B cell (primary cell): ENCODE results near the gene C2orf92. TPM values are rescaled to one million over a fixed set of nuclear protein-coding genes. Genes with fewer than 3 reads are reported as not detected.

Source experiments
- ATAC-seq: fragments of 200-7000 bp; cut with Tn5 transposase; one replicate; pipeline ENCODE4 v1.10.0; 2021; ENCODE audit warnings: low read depth, mild to moderate bottlenecking, moderate number of reproducible peaks, moderate library complexity
- CTCF ChIA-PET: fragments of 350-600 bp; sonication (Branson Sonifier 250); formaldehyde crosslinking; loops from one replicate; lab custom pipeline; 2021; ENCODE audit warnings: antibody characterized with exemption, inconsistent platforms; lab: Charles Lee
- POLR2A ChIA-PET: fragments of 350-600 bp; sonication (Branson Sonifier 250); formaldehyde crosslinking; loops from one replicate; lab custom pipeline; 2021; ENCODE audit warnings: antibody characterized with exemption; lab: Charles Lee
- DNase-seq: peaks from one replicate; pipeline ENCODE4 v3.0.0; 2013
- H2AFZ ChIP-seq: 2 replicates; pipeline ENCODE4 v1.6.1; 2012; ENCODE audit warnings: mild to moderate bottlenecking, low read depth, low read length; ENCODE audit not compliant: insufficient read depth, poor library complexity, severe bottlenecking
- H3K27ac ChIP-seq, 2 donors: 1 replicate in 1 of 2; 2 replicates in 1 of 2; pipeline ENCODE4 v1.5.1; 2012 to 2013; ENCODE audit warnings: low read length in 2 of 2, mild to moderate bottlenecking in 2 of 2, moderate library complexity in 1 of 2
- H3K27me3 ChIP-seq, 4 experiments: fragments of 200-600 bp in 1 of 4; sonication (generic) in 1 of 4; replicated peaks in 1 of 4; 1 replicate in 2 of 4; 2 replicates in 2 of 4; pipeline versions ENCODE4 v1.6.1 to v1.7.0; 2013 to 2016; ENCODE audit warnings: low read length in 3 of 4, mild to moderate bottlenecking in 2 of 4, mixed read lengths in 1 of 4, moderate library complexity in 1 of 4; ENCODE audit not compliant: insufficient read depth in 4 of 4, control insufficient read depth in 3 of 4; ENCODE audit errors: control extremely low read depth in 1 of 4
- H3K36me3 ChIP-seq, 2 experiments: replicated peaks in 1 of 2; 1 replicate in 1 of 2; 2 replicates in 1 of 2; pipeline versions ENCODE4 v1.6.1 to v1.7.1; 2013; ENCODE audit warnings: low read length in 1 of 2; ENCODE audit not compliant: insufficient read depth in 2 of 2, control insufficient read depth in 1 of 2; ENCODE audit errors: control extremely low read depth in 1 of 2, extremely low read depth in 1 of 2
- H3K4me1 ChIP-seq, 2 donors: fragments of 200-600 bp in 1 of 2; sonication (generic) in 1 of 2; 1 replicate in 1 of 2; 2 replicates in 1 of 2; pipeline versions ENCODE4 v1.5.1 to v1.6.1; 2013 to 2017; ENCODE audit warnings: low read length in 2 of 2; ENCODE audit not compliant: control insufficient read depth in 2 of 2, insufficient read depth in 2 of 2
- H3K4me2 ChIP-seq: replicated peaks from 2 replicates; pipeline ENCODE3; 2012; ENCODE audit warnings: mild to moderate bottlenecking, low read depth, low read length; ENCODE audit not compliant: poor library complexity, severe bottlenecking
- H3K4me3 ChIP-seq, 5 experiments: fragments of 200-600 bp in 1 of 5; sonication (generic) in 1 of 5; 1 replicate in 3 of 5; 2 replicates in 2 of 5; pipeline versions ENCODE4 v1.5.1 to v1.7.0; 2011 to 2016; ENCODE audit warnings: low read length in 4 of 5, mild to moderate bottlenecking in 4 of 5, low read depth in 2 of 5, control low read depth in 1 of 5, moderate library complexity in 1 of 5; ENCODE audit not compliant: insufficient read depth in 1 of 5; ENCODE audit errors: control extremely low read depth in 1 of 5, extremely low read depth in 1 of 5
- H3K79me2 ChIP-seq: fragments of 200-600 bp; sonication (generic); one replicate; pipeline ENCODE4 v1.6.0; 2016; ENCODE audit warnings: low read length; ENCODE audit not compliant: control insufficient read depth, insufficient read depth
- H3K9ac ChIP-seq: fragments of 200-600 bp; sonication (generic); 2 replicates; pipeline ENCODE4 v1.6.1; 2017; ENCODE audit warnings: mild to moderate bottlenecking, low read length, moderate library complexity
- H3K9me3 ChIP-seq, 3 donors: one replicate each; pipeline versions ENCODE4 v1.6.1 to v1.7.1; 2013; ENCODE audit warnings: low read length in 2 of 3; ENCODE audit not compliant: control insufficient read depth in 2 of 3, insufficient read depth in 1 of 3; ENCODE audit errors: control extremely low read depth in 1 of 3
- H4K20me1 ChIP-seq: 2 replicates; pipeline ENCODE4 v1.6.0; 2012; ENCODE audit warnings: mild to moderate bottlenecking, low read length; ENCODE audit not compliant: insufficient read depth, control insufficient read depth, poor library complexity, severe bottlenecking
- H3K27ac Mint-ChIP-seq: one replicate; pipeline ENCODE4 v1.8.0; 2021; ENCODE audit warnings: mixed read lengths
- H3K27me3 Mint-ChIP-seq: one replicate; pipeline ENCODE4 v1.8.0; 2021; ENCODE audit warnings: mixed read lengths
- H3K4me1 Mint-ChIP-seq: one replicate; pipeline ENCODE4 v1.8.0; 2021; ENCODE audit warnings: mixed read lengths
- H3K4me3 Mint-ChIP-seq: one replicate; pipeline ENCODE4 v1.8.0; 2021; ENCODE audit warnings: mixed read lengths
- H3K9me3 Mint-ChIP-seq: one replicate; pipeline ENCODE4 v1.8.0; 2022; ENCODE audit warnings: mixed read lengths; ENCODE audit not compliant: insufficient read depth
- CTCF ChIP-seq: fragments of 200-600 bp; IDR thresholded peaks from one replicate; pipeline ENCODE4 v1.8.0; 2022; ENCODE audit warnings: antibody characterized with exemption, mild to moderate bottlenecking
- EZH2 ChIP-seq: IDR thresholded peaks from 2 replicates; pipeline ENCODE4 v1.6.1; 2012; ENCODE audit warnings: borderline replicate concordance, low read depth, mild to moderate bottlenecking, moderate library complexity, low read length; ENCODE audit not compliant: insufficient read depth, poor library complexity, severe bottlenecking
- WGBS: methylation state at CpG from one replicate; pipeline ENCODE4 v1.1.5; 2013; ENCODE audit warnings: missing lambda C conversion rate; ENCODE audit not compliant: insufficient coverage; 5-methylcytosine and 5-hydroxymethylcytosine counted together
- intact Hi-C: fragments of 100-400 bp; cut with micrococcal nuclease; formaldehyde crosslinking; loops from one replicate; pipeline ENCODE4 v1.10.0; 2022
- polyA plus RNA-seq: library from polyadenylated mRNA; depleted of rRNA; stranded (reverse); fragments of >200 nt; gene quantifications from 2 replicates; pipeline ENCODE4 v1.2.3, GENCODE V29; 2012
- total RNA-seq, 2 donors: library from RNA; stranded (reverse); fragments of 120-200 nt in 1 of 2; gene quantifications; 1 replicate in 1 of 2; 2 replicates in 1 of 2; pipeline versions ENCODE4 v1.2.3 to v1.2.4, GENCODE V29; 2013 to 2022

C2orf92 gene
- total and polyA plus RNA-seq, 2 donors (not counting 1 experiment from before 2014, with no cell fraction given): 15.3 to 18.9 TPM

- no peaks in the 10 kb centered on the region for H3K27me3 ChIP-seq
- no peak overlapping the region for H3K4me3 ChIP-seq
- Mint-ChIP-seq H3K4me1 (peaks cover 27% of the 10 kb centered on the region), H3K4me3 (no peak overlapping the region), H3K27ac (no peak overlapping the region), H3K9me3 (no peaks in the 10 kb centered on the region), H3K27me3 (no peaks in the 10 kb centered on the region)
- no peak for DNase-seq
- no peak overlapping the region for H3K4me2 ChIP-seq
- peaks cover 20 to 28% of the 10 kb centered on the region in 2 donors for H3K4me1 ChIP-seq
- H4K20me1 ChIP-seq: no peaks in the 10 kb centered on the region
- H3K79me2 ChIP-seq: no peaks in the 10 kb centered on the region
- H3K27ac ChIP-seq: no peak overlapping the region
- H3K36me3 ChIP-seq: peaks cover 0 to 33% of the 10 kb centered on the region in 2 experiments
- POLR2A ChIA-PET: no interaction called here
- peaks cover 0 to 15% (median 0%) of the 10 kb centered on the region in 3 donors for H3K9me3 ChIP-seq
- H2AFZ ChIP-seq: no peak overlapping the region
- no peak overlapping the region for H3K9ac ChIP-seq
- CTCF ChIA-PET: interaction anchor here (1.1 to 6.1 kb wide), 2 partner anchors 8 to 50 kb away, joined by 3 to 36 read pairs; no protein-coding TSS in a partner anchor
- intact Hi-C loops: no loop called here
- 87% methylated on average over 5 of the region's 5 CpGs for WGBS
- TF ChIP-seq EZH2 (no peak), CTCF (no peak)
- ATAC-seq: no peak
Observed at GRCh38 chr2:97749581-97749980, 80.1 kb downstream of the C2orf92 start.

- ChIA-PET CTCF (interaction anchor here (1.1 to 6.1 kb wide), 2 partner anchors 8 to 50 kb away, joined by 3 to 36 read pairs; no protein-coding TSS in a partner anchor), POLR2A (no interaction called here)
- Histone ChIP-seq H3K4me2 (no peak overlapping the region), H3K9me3 (peaks cover 0 to 15% (median 0%) of the 10 kb centered on the region in 3 donors), H2AFZ (no peak overlapping the region), H3K4me1 (peaks cover 20 to 26% of the 10 kb centered on the region in 2 donors), H3K79me2 (no peaks in the 10 kb centered on the region), H3K4me3 (no peak overlapping the region), H3K27me3 (no peaks in the 10 kb centered on the region), H3K9ac (no peak overlapping the region), H4K20me1 (no peaks in the 10 kb centered on the region), H3K27ac (no peak overlapping the region), H3K36me3 (peaks cover 0 to 37% of the 10 kb centered on the region in 2 experiments)
- TF ChIP-seq EZH2 (no peak), CTCF (no peak)
- Mint-ChIP-seq H3K9me3 (no peaks in the 10 kb centered on the region), H3K4me1 (peaks cover 29% of the 10 kb centered on the region), H3K4me3 (no peak overlapping the region), H3K27ac (no peak overlapping the region), H3K27me3 (no peaks in the 10 kb centered on the region)
- DNase-seq: no peak
- no peak for ATAC-seq
- intact Hi-C loops: no loop called here
- no CpG with 5 or more reads among the region's 4 CpGs for WGBS
Observed at GRCh38 chr2:97750017-97750416, 80.5 kb downstream of the C2orf92 start.
